ENCODE data around the gene CNTNAP5. TPM values are rescaled to one million over a fixed set of nuclear protein-coding genes. Genes with fewer than 3 reads are reported as not detected.

CNTNAP5 gene
- total and polyA plus RNA-seq, 2 donors (not counting 3 experiments of a cell fraction or from before 2014, with no cell fraction given): not detected

- Histone ChIP-seq H3K36me3 (ENCODE audit: control insufficient read depth in 2 of 2, extremely low read depth in 1 of 2, insufficient read depth in 2 of 2, low read length in 2 of 2) (no peaks in the 10 kb centered on the region), H4K20me1 (replicated peaks; ENCODE audit: control insufficient read depth, extremely low read depth, insufficient read depth, low read length) (no peaks in the 10 kb centered on the region), H3K9me3 (replicated peaks; ENCODE audit: control insufficient read depth, insufficient read depth, low read length) (peaks cover 10% of the 10 kb centered on the region), H3K9ac (replicated peaks; ENCODE audit: extremely low read depth, insufficient read depth, low read length) (no peak overlapping the region), H3K27ac (ENCODE audit: insufficient read depth, low read depth, low read length) (no peak overlapping the region), H3K9me1 (replicated peaks; ENCODE audit: control insufficient read depth, extremely low read depth, insufficient read depth, low read length) (no peaks in the 10 kb centered on the region), H3K4me2 (ENCODE audit: insufficient read depth, low read length) (no peak overlapping the region), H3K27me3 (ENCODE audit: control insufficient read depth in 2 of 2, insufficient read depth in 2 of 2, low read length in 2 of 2) (no peaks in the 10 kb centered on the region), H3K4me1 (ENCODE audit: control insufficient read depth, extremely low read depth, insufficient read depth, low read length) (no peaks in the 10 kb centered on the region), H3K79me2 (ENCODE audit: control insufficient read depth, insufficient read depth, low read length) (no peaks in the 10 kb centered on the region), H3K4me3 (replicated peaks in 1 of 3; ENCODE audit: insufficient read depth in 1 of 3, low read depth in 1 of 3, low read length in 3 of 3) (no peak overlapping the region), H2AFZ (ENCODE audit: low read depth, low read length) (no peak overlapping the region)
- intact Hi-C loops (cut with micrococcal nuclease): no loop called here
- no peak for DNase-seq (ENCODE audit: low read depth, low spot score)
- dilution Hi-C loops (cut with MboI; ENCODE audit: extremely low pct_ligation_motif_present, low sequenced_read_pairs): no loop called here
- FAIRE-seq: no peak
- ChIA-PET POLR2A (no interaction called here), CTCF (no interaction called here)
- no TSS peak for BruUV-seq (replicated peaks)
- TF ChIP-seq MYC (IDR thresholded peaks at IDR 0.05; ENCODE audit: low read depth, low read length) (no peak), MAX (IDR thresholded peaks at IDR 0.05; ENCODE audit: insufficient read depth, insufficient read length) (no peak), CTCF (IDR thresholded peaks at IDR 0.05; ENCODE audit: extremely low read depth in 1 of 2, insufficient read depth in 1 of 2, low read depth in 1 of 2, low read length in 2 of 2) (no peak), FOS (IDR thresholded peaks at IDR 0.05; ENCODE audit: borderline replicate concordance, insufficient read depth, low read length) (no peak), POLR2AphosphoS5 (IDR thresholded peaks at IDR 0.05; ENCODE audit: insufficient read depth, low read depth, low read length) (no peak), EZH2 (IDR thresholded peaks at IDR 0.05; ENCODE audit: borderline replicate concordance, low read depth, low read length, severe bottlenecking) (no peak)
Observed at GRCh38 chr2:124165698-124166097, 140.6 kb downstream of the CNTNAP5 start.

Measured in endothelial cell of umbilical vein (primary cell).